ENCODE measurements around the gene PTPN21.
"Not testable (repeated sequence)": the region's sequence is repeated elsewhere in the genome, so short reads cannot be mapped to it uniquely, and the experiment has no call there.

The PTPN21 gene

DNA sequence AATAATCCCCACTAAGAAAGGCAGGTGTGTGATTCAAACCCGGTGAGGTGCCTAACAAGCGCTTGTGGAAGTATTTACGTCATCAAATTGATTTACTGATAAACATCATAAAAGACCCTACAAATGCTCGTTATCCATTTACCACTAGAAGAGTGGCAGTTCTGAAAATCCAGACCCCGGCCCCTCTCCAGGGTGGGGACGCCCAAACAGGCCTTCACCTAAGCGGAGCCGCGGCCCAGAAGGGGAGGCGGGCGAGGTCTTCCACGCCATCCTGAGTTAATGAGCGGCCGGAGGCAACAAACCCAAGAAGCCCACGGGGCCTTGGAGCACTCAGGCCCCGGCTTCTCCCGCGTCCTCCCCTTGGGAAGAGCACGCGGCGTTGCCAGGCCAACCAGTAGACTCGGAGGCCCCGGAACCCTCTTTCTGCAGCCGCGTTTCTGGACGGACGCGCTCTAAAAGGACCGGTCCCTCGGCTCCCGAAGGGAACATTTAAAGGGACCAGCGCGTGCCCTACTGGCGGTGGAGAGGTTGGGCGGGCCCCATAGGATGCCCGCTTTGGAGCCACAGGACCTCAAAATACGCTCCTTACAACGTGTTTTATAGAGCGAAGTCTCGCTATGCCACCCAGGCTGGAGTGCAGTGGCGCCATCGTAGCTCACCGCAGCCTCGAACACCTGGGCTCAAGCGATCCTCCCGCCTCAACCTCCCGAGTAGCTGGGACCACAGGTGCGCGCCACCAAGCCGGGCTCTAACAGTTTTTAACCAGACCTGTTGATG lies 3.5 kb downstream of the PTPN21 start:
- peak; percentile 52 for DNase-seq

DNA sequence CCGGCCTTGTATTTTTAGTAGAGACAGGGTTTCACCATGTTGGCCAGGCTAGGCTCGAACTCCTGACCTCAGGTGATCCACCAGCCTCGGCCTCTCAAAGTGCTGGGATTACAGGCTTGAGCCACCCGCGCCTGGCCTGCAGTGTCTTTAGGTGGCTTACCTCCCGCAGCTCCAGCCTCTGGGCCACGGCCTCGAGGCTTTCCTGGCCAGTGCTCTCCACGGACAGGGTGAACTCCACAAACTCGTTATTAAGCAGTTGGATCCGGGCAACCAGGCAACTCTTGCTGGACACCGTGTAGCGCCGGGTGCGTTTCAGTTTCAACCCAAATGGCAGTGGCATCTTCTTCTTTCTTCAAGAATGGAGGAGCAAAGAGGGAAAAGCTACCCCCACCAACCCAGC lies 4.7 kb downstream of the PTPN21 start:
- DNase-seq, result no peak

GRCh38 chr14:88547386-88547780 lies 7.4 kb downstream of the PTPN21 start:
- DNase-seq, result no peak

DNA sequence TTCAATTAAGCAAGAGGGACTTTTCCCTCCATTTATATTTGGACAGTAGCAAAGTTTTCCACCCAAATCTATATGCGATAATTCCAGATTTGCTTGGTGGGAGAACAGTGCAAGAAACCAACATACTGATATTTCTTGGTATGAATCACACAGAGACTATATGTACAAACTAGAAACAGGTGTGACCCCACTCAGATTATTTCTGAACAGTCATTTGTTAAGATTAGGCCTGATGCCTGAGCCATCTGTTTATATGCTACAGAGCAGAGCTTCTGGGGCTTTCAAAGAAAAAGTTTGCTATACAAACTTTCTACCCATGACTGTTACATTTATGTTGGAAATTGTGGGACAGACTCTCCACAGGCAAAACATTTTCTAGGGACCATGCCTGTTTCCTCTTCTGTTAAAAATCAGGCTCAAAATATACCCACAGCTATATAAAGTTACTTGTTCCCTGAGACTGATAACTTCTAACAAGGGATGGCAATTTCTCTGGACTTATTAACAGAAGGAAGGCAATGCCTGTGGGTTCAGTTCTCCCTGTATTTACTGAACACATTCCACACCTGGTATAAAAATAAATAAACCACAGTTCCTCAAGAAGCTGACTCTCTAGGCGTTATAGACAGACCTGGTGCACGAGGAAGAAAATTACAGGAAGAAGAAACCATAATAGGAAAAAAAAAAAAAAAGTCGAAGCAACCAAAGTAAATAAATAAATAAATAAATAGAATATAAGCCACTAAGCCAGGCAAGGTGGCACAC lies 8.0 kb downstream of the PTPN21 start:
- no peak for DNase-seq

DNA sequence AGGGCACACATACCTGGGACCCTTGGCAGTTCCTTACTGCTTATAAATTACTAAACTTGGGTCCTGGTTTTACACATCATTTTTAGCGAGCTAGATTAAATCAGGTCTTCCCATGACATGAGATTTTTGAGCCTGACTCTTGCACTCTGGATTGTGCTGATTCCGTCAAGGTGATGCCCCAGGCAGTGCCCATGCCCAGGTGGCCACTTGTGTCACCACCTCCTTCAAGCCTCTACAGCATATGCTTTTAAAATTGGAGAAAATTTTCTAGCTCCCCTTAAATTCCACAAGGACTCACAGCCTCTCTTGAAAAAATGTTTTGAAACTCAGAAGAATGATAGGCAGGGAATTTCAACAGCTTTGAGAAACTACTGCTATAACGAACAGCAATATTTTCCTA lies 9.6 kb downstream of the PTPN21 start:
- no peak for DNase-seq

DNA sequence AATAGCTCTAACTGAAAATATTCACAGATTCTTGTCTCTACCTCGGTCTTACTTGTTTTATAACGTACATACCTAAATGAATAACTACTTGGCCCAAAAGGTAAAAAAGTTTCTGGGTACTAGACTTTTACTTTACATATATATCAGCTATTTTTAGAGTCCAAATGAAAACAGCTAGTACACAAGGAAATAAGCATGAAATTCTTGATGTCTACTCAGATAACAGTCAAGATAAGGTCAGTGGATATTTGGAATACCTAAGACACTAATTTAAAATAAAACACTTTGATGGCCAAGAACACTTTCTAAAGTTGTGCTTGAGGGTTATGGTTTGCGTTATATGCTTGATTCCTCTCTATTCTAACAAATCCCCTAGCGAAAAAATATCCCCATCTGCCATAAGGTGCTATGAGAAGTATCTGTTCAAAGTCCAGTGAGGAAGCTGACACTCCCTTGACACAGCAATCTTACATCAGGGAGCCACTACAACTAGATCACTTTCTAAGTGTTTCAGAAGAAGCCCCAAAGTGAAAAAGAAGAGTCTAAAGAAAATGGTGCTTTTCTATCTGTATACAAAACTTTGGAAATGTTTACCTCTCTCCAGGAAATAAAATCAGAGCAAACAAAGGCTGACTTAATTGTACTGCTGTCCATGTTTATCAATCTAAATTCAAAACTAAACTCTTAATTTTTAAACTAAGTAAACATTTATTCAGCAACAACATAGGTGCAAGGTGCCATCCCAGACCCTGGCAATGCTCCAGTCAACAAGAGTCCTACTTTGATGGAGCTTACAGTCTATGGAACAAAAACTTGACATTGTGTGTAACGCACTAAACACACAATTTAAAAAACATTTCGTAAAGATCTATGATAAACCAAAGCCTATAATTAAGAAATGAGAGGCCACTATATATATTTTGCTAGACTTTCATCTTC lies 11.7 kb downstream of the PTPN21 start:
- DNase-seq, result no peak

GRCh38 chr14:88541324-88541723 lies 13.5 kb downstream of the PTPN21 start:
- DNase-seq, result no peak

GRCh38 chr14:88535813-88536212 lies 19.0 kb downstream of the PTPN21 start:
- DNase-seq, result no peak

GRCh38 chr14:88535149-88535548 lies 19.7 kb downstream of the PTPN21 start:
- no peak for DNase-seq

GRCh38 chr14:88533064-88533602 lies 21.7 kb downstream of the PTPN21 start:
- DNase-seq, result no peak

DNA sequence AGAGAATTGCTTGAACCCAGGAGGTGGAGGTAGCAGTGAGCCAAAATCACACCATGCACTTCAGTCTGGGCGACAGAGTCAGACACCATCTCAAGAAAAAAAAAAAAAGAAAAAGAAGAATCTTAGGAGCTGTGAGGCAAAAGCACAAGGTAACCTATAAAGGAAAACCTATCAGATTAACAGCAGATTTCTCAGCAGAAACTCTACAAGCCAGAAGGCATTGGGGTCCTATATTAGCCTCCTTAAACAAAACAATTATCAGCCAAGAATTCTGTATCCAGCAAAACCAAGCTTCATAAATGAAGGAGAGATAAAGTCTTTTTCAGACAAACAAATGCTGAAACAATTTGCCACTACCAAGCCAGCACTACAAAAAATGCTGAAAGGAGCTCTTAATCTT lies 24.9 kb downstream of the PTPN21 start:
- DNase-seq, result not testable (repeated sequence)

GRCh38 chr14:88522393-88522792 lies 32.4 kb downstream of the PTPN21 start:
- no peak for DNase-seq

DNA sequence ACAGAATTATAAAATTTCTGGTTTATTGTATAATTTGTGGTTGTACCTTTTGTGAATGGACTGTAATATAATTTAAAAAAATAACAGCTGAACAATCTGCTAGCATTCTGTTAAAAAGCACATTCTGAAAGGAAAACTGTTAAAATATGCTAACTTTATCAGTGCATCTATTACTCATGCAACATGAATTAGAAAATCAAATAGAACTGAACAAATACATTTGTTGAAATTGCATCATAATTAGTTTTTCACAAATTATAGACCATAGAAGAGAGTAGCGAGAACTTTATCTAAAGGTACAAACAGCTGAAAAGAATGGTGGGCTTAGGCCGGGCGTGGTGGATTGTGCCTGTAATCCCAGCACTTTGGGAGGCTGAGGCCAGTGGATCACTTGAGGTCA lies 33.0 kb downstream of the PTPN21 start:
- DNase-seq, result no peak

GRCh38 chr14:88519907-88520306 lies 34.9 kb downstream of the PTPN21 start:
- no peak for DNase-seq

GRCh38 chr14:88518592-88519512 lies 36.0 kb downstream of the PTPN21 start:
- no peak for DNase-seq

DNA sequence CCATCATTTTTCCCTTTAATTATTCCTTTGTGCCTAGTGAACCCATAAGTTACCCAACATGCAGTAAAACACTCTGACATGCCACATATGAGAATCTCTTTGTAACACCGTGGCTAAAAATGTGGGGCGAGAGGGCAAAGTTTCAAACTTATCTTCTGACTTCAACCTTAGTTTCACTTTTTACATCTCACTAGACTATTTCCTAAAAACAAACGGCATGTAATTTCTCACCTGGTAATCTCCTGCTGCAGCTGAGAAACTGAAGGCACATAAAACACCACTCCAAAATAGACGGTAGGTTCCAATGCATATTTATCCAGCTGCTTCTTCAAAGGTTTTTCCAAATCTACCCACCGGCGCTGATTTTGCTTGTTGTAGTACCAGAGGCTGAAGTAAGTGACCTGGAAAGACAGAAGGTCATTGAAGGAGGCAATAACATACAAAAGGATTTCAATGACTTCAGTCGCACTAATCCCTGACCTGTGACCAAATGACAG lies 37.9 kb downstream of the PTPN21 start:
- DNase-seq, result no peak

GRCh38 chr14:88515499-88516221 lies 39.1 kb downstream of the PTPN21 start:
- DNase-seq, result no peak

GRCh38 chr14:88507208-88507607 lies 47.6 kb downstream of the PTPN21 start:
- no peak for DNase-seq

DNA sequence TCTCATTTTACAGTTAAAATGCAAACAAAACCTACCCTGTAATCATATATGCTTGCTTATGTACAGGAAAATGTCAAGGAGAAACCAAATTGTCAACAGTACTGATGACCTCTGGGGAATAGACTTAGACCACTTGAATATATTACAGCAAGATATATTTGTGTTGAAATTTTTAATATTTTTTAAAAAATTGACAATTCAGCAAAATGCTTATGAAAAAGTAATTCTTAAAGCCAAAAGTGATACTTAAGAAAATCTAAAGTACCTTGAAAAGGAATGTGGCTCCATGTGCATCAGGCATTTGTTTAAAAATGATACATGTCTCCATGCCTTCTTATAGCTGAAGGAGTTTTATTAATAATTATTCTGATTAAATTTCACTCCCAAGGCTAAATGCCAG lies 49.2 kb downstream of the PTPN21 start:
- no peak for DNase-seq

DNA sequence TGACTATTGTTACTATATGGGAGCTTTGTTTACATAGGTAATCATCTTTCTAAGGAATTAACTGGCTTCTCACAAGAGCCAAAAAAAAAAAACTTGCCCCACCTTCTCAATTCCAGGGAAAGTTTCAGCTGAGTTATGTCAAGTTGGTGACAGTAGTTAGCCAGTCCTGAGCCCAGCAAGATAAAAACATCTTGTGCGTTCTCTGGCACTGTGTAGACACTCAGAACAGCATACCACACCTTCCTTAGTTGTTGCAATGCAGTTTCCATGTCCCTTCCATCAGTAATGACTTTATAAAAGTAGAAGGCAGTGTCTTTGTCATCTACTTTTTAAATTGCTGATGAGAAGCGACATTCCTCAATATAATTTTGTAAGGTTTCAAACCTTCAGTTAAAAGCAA lies 50.2 kb downstream of the PTPN21 start:
- DNase-seq, result no peak

All from CD4-positive, alpha-beta T cell treated with Interleukin-17A for 4 hours (primary cell).